ENCODE data around the gene C9orf72. TPM values are rescaled to one million over a fixed set of nuclear protein-coding genes. Genes with fewer than 3 reads are reported as not detected.
A peak's percentile ranks its signal among the peaks of the same experiment; 100 is the strongest.

Gene C9orf72
- total and polyA plus RNA-seq, 2 of the 4 experiments (the other 2 are of a cell fraction): 2.0 to 3.4 TPM

DNA sequence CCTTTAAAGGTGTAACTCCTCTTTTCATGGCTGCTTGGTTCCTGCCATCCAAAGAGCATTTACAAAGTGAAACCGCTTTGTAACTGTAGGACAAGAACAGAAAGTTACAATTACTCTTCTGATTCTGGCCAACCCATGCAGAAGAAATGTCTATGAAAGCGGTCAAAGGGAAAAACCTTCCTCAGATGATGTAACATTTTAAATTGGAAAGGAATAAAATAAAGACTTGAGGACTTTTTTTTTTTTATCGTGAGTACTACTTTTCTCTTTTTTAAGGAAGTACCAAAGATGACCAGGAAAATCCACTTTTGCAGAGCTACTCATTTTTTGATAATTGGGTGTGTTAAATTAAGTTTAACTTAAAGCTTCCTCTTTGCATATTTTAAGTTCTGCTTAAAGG, 13.0 kb upstream of the C9orf72 start:
- peak overlapping the region; percentile 66; the same call in 1 of the 2 replicates for H3K4me2 ChIP-seq (ENCODE audit: low read depth, low read length)
- H3K18ac ChIP-seq (ENCODE audit: low read depth, low read length): no peak overlapping the region
- no peak overlapping the region for H2BK120ac ChIP-seq (ENCODE audit: low read depth, low read length)
- no peak overlapping the region for H2BK5ac ChIP-seq (ENCODE audit: low read depth, low read length, poor library complexity, severe bottlenecking)
- H3K14ac ChIP-seq (replicated peaks; ENCODE audit: low read depth, low read length): no peak overlapping the region
- intact Hi-C loops (cut with micrococcal nuclease) (no loop called here), in situ Hi-C loops (cut with MboI; ENCODE audit: low sequenced_read_pairs) (no loop called here), dilution Hi-C loops (cut with HindIII; ENCODE audit: low sequenced_read_pairs, unreplicated experiment) (no loop called here)
- no peaks in the 10 kb centered on the region for H3K79me1 ChIP-seq (ENCODE audit: low read depth in 1 of 2, low read length in 2 of 2)
- DNase-seq: no peak
- H4K91ac ChIP-seq (ENCODE audit: insufficient read depth, low read depth, low read length): no peak overlapping the region
- no peak overlapping the region for H3K23ac ChIP-seq (ENCODE audit: low read depth, low read length)
- H2AK5ac ChIP-seq (ENCODE audit: low read depth, low read length): no peak overlapping the region
- no peak overlapping the region for H4K5ac ChIP-seq (ENCODE audit: low read depth, low read length)
- ATAC-seq (ENCODE audit: low read depth): no peak
- H4K20me1 ChIP-seq (ENCODE audit: insufficient read depth, low read length): no peaks in the 10 kb centered on the region
- no peak overlapping the region for H3K9ac ChIP-seq (ENCODE audit: low read depth, low read length)
- H3K9me3 ChIP-seq (ENCODE audit: control insufficient read depth, insufficient read depth, low read length): no peaks in the 10 kb centered on the region
- no peak overlapping the region for H4K8ac ChIP-seq (ENCODE audit: low read depth in 2 of 2, low read length in 2 of 2)
- ChIA-PET POLR2A (ENCODE audit: unreplicated experiment) (no interaction called here), CTCF (no interaction called here)
- no peaks in the 10 kb centered on the region for H3K27me3 ChIP-seq (ENCODE audit: control insufficient read depth, insufficient read depth, low read length)
- no peaks in the 10 kb centered on the region for H3K9me1 ChIP-seq (ENCODE audit: insufficient read depth, low read length)
- no peak overlapping the region for H2AFZ ChIP-seq (replicated peaks; ENCODE audit: low read length, poor library complexity)
- H3K36me3 ChIP-seq (ENCODE audit: control insufficient read depth, insufficient read depth, low read length): no peaks in the 10 kb centered on the region
- H2BK15ac ChIP-seq (ENCODE audit: low read depth, low read length): no peak overlapping the region
- no CpG with 5 or more reads among the region's 3 CpGs for WGBS, 2 experiments (ENCODE audit: extremely low coverage in 2 of 2, insufficient read length in 1 of 2)
- H3K4ac ChIP-seq (ENCODE audit: low read depth, low read length): no peak overlapping the region
- peak overlapping the region; percentile 27; the same call in 1 of the 2 replicates for H3K4me3 ChIP-seq (ENCODE audit: insufficient read depth, low read depth, low read length)
- BruUV-seq (replicated peaks): no TSS peak
- H2AK9ac ChIP-seq (replicated peaks; ENCODE audit: low read depth, low read length, poor library complexity): no peak overlapping the region
- H3K4me1 ChIP-seq (ENCODE audit: control insufficient read depth, insufficient read depth, low read length): no peaks in the 10 kb centered on the region
- H3K27ac ChIP-seq (ENCODE audit: insufficient read depth, low read length): no peak overlapping the region
- TF ChIP-seq CHD1 (IDR thresholded peaks at IDR 0.05; ENCODE audit: low read depth, low read length) (no peak), MXI1 (IDR thresholded peaks at IDR 0.05; ENCODE audit: borderline replicate concordance, low read depth, low read length) (no peak), MAFK (IDR thresholded peaks at IDR 0.05; ENCODE audit: low read depth, low read length) (no peak), FOS (IDR thresholded peaks at IDR 0.05; ENCODE audit: low read depth, low read length) (no peak), RAD21 (IDR thresholded peaks at IDR 0.05; ENCODE audit: low read length) (no peak), CEBPB (IDR thresholded peaks at IDR 0.05; ENCODE audit: low read depth, low read length) (no peak), RFX5 (IDR thresholded peaks at IDR 0.05; ENCODE audit: low read depth, low read length) (no peak), POLR2A (IDR thresholded peaks at IDR 0.05; ENCODE audit: low read depth, low read length) (no peak), MAZ (IDR thresholded peaks at IDR 0.05; ENCODE audit: borderline replicate concordance, low read depth, low read length) (no peak), BHLHE40 (IDR thresholded peaks at IDR 0.05; ENCODE audit: low read depth, low read length) (no peak)
- TF ChIP-seq, protein P1, sequence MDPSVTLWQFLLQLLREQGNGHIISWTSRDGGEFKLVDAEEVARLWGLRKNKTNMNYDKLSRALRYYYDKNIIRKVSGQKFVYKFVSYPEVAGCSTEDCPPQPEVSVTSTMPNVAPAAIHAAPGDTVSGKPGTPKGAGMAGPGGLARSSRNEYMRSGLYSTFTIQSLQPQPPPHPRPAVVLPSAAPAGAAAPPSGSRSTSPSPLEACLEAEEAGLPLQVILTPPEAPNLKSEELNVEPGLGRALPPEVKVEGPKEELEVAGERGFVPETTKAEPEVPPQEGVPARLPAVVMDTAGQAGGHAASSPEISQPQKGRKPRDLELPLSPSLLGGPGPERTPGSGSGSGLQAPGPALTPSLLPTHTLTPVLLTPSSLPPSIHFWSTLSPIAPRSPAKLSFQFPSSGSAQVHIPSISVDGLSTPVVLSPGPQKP (IDR thresholded peaks at IDR 0.05; ENCODE audit: borderline replicate concordance, low read depth, low read length): no peak
- TF ChIP-seq, protein P2, sequence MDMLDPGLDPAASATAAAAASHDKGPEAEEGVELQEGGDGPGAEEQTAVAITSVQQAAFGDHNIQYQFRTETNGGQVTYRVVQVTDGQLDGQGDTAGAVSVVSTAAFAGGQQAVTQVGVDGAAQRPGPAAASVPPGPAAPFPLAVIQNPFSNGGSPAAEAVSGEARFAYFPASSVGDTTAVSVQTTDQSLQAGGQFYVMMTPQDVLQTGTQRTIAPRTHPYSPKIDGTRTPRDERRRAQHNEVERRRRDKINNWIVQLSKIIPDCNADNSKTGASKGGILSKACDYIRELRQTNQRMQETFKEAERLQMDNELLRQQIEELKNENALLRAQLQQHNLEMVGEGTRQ (IDR thresholded peaks at IDR 0.05; ENCODE audit: low read depth, low read length): no peak
- TF ChIP-seq, protein P3, sequence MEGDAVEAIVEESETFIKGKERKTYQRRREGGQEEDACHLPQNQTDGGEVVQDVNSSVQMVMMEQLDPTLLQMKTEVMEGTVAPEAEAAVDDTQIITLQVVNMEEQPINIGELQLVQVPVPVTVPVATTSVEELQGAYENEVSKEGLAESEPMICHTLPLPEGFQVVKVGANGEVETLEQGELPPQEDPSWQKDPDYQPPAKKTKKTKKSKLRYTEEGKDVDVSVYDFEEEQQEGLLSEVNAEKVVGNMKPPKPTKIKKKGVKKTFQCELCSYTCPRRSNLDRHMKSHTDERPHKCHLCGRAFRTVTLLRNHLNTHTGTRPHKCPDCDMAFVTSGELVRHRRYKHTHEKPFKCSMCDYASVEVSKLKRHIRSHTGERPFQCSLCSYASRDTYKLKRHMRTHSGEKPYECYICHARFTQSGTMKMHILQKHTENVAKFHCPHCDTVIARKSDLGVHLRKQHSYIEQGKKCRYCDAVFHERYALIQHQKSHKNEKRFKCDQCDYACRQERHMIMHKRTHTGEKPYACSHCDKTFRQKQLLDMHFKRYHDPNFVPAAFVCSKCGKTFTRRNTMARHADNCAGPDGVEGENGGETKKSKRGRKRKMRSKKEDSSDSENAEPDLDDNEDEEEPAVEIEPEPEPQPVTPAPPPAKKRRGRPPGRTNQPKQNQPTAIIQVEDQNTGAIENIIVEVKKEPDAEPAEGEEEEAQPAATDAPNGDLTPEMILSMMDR (conservative IDR thresholded peaks at IDR 0.05; ENCODE audit: low read depth, low read length): no peak
- H2BK20ac ChIP-seq (ENCODE audit: low read depth, low read length): no peak overlapping the region
- H3K56ac ChIP-seq (ENCODE audit: extremely low read depth, insufficient read depth, low read length): no peak overlapping the region
